ENCODE measurements around the gene SHTN1. TPM values are rescaled to one million over a fixed set of nuclear protein-coding genes. Genes with fewer than 3 reads are reported as not detected.

Gene SHTN1
- total RNA-seq, 1 donor from 2014 or later: 13.1 TPM

DNA sequence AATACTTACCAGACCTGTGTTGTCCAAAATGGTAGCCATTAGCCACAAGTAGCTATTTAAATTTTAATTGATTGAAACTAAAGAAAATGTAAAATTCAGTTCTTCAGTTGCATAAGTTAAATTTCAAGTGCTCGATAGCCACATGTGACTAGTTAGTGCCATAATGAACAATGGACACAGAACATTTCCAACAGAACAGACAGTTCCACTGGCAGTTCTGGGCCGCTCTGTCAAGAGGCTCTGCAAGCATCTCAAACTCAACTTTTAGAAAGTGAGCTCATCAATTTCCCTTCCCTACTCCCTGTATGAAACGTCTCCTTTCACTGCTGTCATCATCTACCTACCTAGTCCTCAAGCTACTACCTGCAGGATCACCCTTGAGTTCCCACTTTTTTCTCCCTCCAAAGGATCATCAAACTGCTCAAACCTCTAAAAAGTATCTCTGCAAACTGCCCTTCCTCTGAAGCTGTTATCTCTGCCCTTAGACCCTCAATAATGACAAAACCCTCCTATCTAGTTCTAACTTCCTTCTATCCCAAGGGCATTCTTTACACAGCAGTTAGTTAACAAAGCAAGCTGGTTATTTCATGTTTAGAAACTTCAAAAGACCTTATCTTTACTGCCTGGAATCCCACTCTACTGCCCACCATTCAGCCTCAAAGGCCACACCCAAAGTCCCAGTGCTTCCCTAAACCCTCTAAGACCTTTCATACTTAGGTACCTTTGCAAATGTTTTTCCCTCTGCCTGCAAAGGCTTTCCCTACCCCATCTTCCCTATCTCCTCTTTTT, 20.6 kb downstream of the SHTN1 start:
- no peak for DNase-seq

DNA sequence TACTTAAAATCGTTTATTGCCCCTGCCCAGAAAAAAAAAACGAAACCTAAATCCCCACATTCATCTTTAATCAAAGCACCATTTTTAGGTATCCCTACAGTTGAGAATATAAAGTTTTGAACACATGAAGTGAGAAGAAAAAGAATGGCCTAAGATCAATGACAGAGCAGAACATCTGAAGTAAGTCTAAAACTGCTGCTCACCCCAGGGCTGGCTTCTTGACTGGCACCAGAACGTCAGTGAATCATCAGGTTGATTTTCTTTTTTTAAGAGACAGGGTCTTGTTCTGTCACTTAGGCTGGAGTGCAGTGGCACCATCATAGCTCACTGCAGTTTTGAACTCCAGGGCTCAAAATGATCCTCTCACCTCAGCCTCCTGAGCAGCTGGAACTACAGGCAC, 24.9 kb downstream of the SHTN1 start:
- DNase-seq: no peak

GRCh38 chr10:116978901-116979300, 26.1 kb downstream of the SHTN1 start:
- no peak for DNase-seq

DNA sequence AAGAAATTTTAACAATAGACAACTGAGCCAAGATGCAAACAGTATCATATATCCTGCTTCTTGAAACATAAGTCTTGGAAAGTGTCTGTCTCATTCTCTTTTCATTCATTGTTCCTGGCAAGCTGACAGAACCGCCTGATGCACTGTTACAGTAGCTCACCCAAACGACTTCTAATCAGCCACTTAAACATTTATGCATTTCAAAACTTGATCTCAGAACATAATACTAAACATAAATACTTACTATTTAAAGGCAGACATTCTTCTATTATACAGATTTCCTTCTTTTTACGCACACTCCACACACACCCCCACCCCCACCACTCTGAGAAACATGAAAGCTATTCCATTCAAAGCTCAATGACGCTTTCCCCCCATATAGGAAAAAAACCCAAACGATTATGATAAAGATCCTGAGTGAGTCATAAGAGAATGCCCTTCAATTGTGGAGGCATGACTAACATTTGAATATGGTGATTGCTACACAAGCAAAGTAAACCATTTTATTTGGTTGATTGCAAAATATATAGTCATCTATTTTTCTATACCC, 30.5 kb downstream of the SHTN1 start:
- DNase-seq: no peak

GRCh38 chr10:116973946-116974455, 31.0 kb downstream of the SHTN1 start:
- no peak for DNase-seq

GRCh38 chr10:116973371-116973905, 31.5 kb downstream of the SHTN1 start:
- no peak for DNase-seq

DNA sequence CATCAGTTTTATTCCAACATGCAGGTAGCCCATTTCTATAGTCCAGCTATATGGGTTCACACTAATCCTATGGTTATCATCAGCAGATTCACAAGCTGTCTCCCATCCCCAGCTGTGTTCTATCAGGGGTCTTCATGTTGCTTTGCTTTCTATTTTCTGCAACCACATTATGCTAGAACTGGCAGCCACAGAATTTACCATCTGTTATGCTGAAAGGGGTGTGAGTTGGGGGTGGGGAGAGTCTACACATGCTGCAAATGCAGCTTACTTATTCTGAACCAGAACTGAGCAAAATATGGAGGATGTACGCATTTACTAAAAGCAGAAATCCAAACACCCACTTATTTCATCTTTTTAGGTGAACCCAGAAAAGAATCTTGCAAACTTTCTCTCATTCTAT, 32.9 kb downstream of the SHTN1 start:
- no peak for DNase-seq

GRCh38 chr10:116970050-116970449, 34.9 kb downstream of the SHTN1 start:
- DNase-seq: no peak

DNA sequence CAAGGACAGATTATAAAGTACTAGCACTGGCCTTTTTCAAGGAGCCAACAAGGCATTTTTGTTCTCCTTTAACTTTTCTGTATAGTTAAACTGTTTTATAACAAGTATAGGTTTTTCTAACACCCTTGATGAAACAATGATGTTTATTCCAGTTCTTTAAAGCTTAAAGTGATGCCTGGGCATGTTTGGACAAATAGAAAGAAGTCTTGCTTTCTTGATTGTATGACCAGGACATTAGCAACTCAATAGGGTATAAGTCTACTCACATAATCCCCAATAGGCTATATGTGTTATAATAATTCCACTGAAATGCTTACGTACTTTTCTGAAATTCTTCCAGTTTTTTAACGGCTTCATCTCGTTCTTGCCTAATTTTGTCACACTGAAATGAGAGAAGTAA, 36.7 kb downstream of the SHTN1 start:
- no peak for DNase-seq

DNA sequence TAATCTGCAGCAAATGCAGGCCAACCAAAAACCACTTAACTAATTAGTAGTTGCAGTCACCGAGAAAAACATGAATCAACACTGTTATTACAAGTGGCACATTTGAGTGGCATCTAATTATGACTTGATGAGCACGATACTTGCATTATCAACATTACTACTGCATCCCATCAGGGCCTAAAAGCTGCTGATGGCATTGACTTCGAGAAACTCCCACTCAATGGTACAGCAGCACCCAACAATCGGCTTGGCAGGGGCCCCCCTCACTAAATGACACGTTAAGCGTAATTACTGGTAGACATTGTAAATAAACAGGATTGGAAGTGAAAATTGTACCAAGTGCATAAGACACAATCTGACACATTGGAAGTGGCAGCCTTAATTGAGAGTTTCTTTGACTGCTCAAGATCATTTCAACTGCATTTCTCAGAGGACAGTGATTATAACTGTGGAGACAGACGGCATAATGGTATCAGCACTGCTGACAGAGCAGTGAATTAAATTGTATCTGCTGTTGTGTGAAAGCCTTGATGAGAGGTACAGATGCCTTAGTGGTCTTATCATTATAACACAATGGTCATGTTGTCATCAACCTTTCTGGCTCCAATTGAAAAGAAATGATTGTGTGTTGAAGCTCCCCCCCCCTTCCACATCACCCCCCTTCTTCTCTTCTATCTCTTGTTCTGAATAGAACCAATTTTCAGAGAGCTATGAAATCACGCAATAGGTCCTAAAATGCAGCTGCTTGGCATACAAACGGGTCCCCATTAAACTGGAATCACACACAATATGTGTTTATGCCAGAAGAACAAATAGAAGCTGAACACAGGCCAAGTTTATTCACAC, 43.4 kb downstream of the SHTN1 start:
- no peak for DNase-seq

GRCh38 chr10:116960066-116960776, 44.8 kb downstream of the SHTN1 start:
- no peak for DNase-seq

GRCh38 chr10:116952729-116953128, 52.3 kb downstream of the SHTN1 start:
- no peak for DNase-seq

DNA sequence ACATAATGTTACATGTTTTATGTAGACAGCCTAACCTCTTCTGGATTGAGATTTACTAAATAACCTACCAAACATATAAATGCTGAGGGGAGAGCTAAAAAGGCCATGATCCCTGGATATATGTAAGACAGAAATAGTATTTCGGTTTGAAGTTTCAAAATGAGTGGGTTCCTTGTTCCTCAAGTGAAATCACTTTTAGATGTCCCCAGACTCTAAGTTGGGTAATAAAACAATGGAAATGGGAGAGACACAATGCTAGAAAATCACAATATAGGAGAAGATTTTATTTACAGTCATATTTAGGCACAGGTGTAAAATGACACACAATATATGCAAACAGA, 56.5 kb downstream of the SHTN1 start:
- no peak for DNase-seq

DNA sequence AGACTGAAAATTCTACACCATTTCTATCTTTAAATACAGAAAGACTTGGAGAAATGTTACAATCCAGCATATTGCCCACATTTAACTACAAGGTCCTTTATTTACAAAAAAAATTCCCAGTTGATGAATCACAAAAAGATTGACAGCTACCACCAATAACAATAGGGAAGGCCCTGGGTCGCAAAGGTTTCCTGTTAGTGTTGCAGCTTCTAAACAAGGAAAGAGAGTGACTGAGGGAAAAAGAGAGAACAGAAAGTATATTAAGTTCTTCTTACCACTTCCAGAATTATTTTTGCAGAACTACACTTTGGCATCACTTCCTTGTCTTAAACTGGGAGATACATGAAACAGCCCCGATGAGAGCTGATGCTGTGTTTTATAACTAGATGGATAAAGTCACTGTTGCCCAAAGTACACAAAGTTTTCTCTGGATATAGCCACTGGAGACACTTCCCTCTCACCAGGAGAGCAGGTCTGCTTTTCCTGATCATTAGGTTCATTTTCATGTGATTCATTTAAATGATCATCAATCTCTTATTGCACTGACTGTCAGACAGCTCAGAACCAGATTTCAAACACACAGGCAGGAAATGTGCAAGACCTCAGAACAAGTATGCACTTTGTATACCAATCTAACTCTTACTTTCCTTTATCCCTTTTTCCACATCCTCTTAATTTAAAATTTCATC, 57.0 kb downstream of the SHTN1 start:
- DNase-seq: no peak

- DNase-seq: no peak
Observed at GRCh38 chr10:116944911-116945310, 60.1 kb downstream of the SHTN1 start.

GRCh38 chr10:116931806-116932205, 73.2 kb downstream of the SHTN1 start:
- DNase-seq: no peak

DNA sequence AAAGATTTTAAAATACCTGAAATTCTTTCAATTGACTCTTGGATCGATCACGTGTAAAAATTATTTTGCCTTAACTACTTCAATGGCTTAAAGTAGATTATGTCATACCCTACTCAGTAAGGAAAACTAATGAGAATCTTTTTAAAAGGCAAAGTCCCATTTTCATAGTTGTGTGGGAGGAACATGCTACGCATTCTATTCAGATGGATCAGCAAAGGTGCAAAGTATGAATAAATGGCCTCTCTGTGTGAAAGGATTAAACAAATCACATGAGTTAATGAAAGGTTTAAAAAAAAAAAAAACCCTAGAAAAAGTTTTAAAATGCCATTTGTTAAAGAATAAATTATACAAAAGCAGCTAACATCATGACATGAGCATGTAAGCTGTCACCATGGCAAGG, 78.6 kb downstream of the SHTN1 start:
- no peak for DNase-seq

GRCh38 chr10:116925056-116925455, 79.9 kb downstream of the SHTN1 start:
- no peak for DNase-seq

DNA sequence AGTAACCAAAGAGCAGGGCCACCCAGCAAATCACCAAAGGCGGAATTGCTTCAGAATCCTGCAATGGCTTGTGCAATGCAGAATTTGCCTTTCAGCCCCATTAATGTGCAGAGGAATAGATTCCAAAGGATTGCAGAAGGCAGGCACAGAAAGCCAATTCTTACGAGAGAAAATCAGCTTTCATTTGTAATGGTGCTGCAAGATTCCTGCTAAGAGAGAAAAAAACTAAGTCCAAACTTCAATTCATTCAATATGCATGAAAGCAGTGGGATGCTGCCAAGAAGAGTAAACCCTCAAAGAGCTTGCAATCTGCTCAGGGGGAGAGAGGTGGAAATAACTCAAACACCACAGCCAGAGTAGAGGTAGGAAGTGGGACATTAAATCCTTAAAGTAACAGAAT, 85.3 kb downstream of the SHTN1 start:
- no peak for DNase-seq

DNA sequence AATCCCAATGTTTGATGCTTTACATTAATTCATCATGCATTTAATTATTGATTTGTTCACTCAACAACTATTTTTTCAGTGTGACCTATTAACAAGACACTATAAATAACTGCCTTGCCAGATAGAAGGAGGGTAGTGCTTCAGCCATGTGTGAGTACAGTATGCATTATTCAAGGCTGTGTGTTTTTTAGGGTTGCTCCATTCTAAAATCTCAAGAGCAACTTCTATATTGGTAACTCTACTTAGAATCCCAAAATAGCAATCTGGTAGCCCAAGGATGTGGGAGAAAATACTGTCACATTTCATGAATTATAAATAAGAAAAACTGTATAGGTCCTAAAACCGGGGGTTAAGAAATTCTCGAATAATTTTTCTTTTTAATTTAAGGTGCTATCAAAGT, 85.8 kb downstream of the SHTN1 start:
- no peak for DNase-seq

DNA sequence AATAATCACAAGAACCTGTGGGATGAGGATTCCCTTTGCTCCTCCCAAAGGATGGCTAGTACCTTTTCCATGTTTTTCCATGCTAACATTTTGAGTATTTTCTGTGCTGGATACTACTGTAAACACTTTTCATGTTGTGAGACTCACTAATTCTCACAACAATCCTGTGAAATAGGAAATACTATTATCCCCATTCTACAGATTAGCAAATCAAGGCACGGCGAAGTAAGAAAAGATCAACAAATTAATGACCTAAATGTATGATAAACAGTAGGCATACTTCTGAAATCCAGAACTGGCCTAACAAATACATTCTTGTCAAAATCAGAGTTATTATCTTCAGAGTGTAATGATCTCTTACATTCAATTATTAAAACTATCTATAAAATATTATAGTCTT, 86.4 kb downstream of the SHTN1 start:
- DNase-seq: no peak

- no peak for DNase-seq
Observed at GRCh38 chr10:116917481-116917880, 87.5 kb downstream of the SHTN1 start.
